Dedifferentiated amniotic fluid mesenchymal stem cell (primary cell): ENCODE data around the gene APOL6.
"Not testable (repeated sequence)": the region's sequence is repeated elsewhere in the genome, so short reads cannot be mapped to it uniquely, and the experiment has no call there.

Source experiments
- DNase-seq: peaks from one replicate; pipeline ENCODE4 v3.0.0-alpha.2; 2016; ENCODE audit errors: extremely low spot score

The APOL6 gene

DNA sequence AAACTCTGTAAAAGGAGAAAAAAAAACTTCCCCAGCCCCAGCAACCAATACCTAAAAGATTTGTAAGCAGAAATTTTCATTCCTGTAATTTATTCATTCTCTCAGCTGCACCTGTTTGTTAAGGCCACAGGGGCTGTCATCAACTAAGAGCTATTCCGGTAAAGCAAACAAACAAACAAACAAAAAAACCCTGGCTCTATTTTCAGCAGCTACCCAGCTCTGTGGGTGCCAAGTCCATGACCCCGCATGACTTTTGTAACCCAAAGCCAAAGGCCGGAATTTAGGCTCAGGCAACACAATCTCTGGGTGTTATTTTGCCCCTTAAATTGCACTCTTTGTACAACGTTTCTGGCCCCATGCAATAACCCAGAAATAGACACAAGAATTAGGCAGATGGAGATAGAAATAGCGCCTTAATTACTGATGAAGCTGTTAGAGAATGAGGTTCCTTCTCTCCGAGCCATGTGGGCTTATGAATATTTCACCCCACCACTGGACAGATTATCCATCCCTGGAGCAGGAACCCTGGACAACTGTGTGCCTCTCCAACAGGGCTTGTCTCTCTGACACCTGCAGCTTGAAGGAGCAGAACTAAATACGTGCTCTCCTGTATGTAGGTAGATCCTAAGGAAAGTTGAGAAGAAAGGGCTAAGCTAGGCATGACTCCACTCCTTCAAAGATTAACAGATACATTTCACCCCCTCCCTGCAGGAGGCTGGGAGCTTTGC, 29.4 kb downstream of the APOL6 start:
- DNase-seq, result no peak

DNA sequence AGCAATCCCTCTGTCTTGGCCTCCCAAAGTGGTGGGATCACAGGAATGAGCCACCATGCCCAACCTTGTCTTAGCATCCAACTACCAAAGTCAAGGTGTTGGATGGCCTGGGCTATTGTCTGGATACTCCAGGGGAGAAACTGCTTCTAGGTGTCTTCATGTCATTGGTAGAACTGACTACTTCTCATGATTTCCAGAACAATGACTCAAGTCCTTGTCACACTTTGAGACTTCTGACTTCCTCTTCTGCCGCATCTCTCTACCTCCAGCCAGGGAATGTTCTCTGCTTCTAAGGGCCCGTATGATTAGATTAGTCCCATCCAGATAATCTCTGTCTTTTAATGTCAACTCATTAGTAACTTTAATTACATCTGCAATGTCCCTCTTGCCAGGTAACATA, 30.6 kb downstream of the APOL6 start:
- no peak for DNase-seq

DNA sequence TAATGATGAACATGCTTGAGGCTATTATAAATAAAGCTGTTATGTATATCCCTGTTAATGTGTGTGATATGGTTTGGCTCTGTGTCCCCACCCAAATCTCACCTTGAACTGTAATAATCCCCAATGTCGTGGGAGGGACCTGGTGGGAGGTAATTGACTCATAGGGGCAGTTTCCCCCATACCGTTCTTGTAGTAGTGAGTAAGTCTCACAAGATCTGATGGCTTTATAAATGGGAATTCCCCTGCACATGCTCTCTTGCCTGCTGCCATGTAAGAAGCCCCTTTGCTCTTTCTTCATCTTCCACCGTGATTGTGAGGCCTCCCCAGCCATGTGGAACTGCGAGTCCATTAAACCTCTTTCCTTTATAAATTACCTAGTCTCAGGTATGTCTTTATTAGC, 31.2 kb downstream of the APOL6 start:
- DNase-seq, result not testable (repeated sequence)

DNA sequence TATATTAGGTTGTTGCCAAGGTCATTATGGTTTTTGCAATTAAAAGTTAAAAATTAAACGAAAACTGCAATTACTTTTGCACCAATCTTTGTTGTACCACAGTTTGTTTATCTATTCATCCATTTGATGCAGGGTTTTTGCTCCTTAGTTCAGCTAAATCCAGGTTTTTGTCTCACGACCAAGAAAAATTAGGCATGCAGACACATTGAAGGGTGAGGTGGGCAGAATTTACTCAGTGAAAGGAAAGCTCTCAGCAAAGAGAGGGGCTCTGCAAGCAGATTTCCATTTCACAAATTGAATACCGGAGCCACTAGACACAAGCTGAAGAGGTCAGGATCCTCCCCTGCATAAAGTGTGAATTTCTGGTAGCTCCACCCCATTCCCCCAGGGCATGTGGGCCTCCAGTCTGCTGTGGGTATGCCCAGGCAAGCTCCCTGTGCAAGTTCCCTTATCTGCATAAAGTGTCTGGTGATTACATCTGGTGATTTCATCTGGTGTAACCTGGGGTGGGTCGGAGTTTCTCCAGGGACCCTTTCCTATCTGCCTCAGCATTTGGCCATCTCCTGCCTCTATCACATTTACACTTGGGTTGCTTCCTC, 33.3 kb downstream of the APOL6 start:
- DNase-seq, result no peak

DNA sequence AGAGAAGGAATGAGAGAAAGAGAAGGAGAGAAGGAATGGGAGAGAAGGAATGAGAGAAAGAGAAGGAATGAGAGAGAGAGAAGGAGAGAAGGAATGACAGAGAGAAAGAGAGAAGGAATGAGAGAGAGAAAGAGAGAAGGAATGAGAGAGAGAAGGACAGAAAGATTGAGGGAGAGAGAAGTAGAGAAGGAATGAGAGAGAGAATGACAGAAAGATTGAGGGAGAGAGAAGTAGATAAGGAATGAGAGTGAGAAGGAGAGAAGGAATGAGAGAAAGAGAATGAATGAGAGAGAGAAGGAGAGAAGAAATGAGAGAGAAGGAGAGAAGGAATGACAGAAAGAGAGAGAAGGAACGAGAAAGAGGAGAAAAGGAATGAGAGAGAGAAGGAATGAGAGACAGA, 35.3 kb downstream of the APOL6 start:
- no peak for DNase-seq

DNA sequence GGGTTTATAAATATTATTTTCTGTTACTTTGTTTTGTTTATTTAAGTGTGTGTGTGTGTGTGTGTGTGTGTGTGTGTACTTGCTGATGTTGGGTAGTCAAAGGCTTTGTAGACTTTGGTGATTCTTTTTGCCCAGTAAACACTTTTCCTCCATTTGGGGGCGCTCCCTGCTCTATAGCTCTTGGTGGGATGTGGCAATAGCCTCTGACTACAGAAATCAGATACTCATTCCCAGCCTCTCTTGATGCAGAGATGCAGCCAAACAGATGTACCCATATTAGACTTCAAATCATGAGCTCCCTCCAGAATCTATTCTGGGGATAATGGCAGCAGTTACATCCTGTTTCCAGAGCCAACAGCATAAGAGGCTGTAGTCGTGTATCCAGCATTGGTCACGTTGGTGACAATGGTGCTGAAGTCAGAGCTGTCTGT, 36.0 kb downstream of the APOL6 start:
- DNase-seq, result no peak

DNA sequence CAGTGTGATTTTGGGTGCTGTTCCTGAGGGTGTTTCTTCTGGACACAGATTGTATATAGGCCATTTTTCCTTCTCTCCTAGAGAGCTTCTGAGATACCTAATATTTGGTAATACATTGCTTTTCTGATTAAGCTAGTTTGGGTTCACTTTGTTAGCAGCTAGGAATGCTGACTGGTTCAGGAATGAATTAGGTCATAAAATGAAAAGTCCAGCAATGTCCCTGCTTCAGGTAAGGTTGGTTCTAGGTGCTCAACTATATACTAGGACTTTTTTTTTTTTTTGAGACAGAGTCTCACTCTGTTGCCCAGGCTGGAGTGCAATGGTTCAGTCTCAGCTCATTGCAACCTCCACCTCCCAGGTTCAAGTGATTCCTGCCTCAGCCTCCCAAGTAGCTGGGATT, 36.5 kb downstream of the APOL6 start:
- DNase-seq, result no peak

DNA sequence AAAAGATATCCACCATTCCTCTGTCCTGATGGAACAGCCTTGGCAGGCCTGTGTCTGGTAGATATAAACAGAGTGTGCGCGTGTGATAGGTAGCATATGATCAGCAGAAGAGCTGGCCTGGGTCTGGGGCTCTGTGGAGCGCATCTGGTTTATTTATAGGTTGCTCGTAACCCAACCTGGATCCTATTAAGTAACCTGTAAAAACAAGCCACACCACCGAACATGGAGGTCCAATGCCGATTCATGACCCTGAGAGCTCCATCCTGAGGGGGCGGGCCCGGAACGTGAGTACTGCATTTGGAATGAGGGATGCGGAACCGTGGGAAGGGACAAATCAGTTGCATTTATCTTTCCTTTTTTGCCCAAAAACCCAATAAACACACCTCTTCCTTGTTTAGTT, 37.5 kb downstream of the APOL6 start:
- no peak for DNase-seq

DNA sequence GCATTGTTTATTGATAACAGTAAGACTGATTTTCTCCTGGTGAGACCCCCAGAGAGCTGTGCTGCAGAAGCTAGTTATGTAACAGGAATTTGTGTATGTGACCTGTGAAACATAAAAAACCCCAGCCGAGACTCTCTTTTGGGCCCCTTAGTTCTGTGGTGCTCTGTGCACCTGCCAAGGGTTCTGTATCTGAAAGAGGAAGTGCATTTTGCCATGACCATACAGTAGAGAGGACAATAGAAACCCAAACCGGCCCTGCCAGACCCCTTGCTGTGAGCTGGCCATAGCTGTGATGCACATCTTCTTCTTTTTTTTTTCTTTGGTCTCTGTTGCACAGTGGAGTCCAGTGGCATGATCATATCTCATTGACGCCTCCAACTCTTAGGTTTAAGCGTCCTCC, 38.1 kb downstream of the APOL6 start:
- DNase-seq, result no peak

DNA sequence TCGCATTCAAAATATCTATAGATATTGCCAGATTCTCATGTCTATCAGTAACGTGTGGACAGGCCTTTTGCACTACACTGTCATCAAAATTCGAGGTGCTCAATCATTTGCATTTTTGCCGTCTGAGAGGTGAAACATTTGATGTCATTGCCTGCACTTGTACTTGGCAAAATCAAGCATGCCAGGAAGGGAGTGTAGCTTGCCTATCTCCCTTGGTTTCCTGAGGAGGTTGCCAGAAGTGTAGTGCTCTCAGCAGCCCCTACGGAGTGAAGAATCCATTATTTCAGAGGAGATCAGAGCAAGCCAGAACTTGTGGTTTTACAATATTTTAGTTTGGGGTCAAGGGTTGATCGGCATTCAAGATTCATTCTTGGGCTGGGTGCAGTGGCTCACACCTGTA, 39.2 kb downstream of the APOL6 start:
- DNase-seq, result no peak

DNA sequence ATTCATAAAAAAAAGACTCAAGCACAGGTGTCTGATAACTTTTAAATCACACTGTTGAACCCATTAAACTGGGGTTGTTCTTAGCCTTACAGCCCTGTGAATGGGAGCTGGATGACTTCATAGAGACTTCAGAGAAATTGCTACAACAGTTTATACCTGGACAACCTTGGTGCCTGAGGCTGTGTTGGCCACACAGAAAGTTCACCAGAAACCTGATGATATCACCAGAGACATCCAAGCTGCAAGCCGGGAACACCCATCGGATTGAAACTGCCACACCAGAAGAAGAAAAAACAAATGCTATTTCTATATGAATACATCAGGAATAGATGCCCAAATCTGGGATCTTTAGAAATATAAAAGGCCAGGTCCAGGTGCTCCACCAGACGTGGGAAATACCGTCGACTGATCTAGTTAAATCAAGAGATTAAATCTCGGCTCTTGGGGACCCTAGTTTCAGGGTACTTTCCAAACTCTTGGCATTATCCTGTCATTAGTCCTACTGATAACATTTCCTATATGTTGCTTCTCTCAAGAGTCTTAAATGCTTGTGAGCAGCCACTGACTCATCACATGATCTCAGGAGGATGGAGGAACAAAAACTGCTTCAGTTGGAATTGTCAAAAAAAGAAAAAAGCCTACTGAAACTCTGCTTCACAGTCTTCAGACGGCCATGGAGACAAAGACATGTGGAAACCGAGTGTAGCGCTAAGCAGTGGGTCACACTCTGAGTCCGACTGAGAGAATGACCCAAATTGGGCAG, 40.8 kb downstream of the APOL6 start:
- no peak for DNase-seq

DNA sequence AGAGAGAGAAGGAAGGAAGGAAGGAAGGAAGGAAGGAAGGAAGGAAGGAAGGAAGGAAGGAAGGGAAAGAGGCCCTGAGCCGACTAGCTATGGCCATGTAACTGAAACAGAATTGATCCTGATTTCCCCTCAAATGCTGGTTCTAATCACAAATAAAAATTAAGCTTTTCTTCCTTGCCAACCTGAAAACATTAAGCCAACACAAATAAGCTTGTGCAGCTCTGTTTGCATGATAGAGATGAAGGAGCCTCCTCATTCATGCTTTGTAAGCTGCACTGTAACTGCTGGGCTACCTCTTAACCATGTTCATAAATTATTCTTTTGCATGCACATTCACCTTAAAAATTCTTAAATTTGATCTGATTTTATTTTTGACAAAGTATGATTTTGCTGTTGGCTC, 41.8 kb downstream of the APOL6 start:
- no peak for DNase-seq

DNA sequence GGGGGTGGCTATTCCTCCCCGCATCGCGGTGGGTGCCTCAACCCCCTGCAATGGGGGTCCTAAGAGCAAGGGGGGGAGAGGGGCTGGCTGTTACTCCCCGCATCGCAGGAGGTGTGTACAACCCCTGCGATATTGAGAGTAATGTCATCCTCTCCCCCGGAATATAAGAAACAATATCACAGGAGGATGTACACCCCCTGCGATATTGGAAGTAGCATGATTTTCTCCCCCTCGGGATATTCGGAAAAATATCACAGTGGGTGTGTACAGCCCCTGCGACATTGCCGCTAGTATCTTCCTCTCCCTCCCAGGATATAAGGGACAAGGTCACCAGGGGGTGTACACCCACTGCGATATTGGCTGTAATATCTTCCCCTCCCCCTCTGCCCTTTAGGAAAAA, 47.0 kb downstream of the APOL6 start:
- no peak for DNase-seq

DNA sequence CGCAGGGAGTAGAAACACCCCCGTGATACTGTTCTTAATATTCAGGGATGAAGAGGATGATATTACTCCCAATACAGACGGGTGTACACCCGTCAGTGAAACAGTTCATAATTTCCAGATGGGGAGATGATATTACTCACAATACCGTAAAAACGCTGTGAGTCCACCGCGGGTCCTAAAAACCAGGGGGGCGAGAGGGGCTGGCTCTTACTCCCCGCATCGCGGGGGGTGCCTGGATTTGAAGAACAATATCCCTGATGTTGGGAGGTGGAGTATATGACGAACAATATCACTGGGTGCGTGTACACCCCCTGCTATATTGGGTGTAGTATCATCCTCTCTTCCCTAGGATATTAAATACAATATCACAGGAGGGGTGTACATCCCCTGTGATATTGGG, 48.9 kb downstream of the APOL6 start:
- no peak for DNase-seq

DNA sequence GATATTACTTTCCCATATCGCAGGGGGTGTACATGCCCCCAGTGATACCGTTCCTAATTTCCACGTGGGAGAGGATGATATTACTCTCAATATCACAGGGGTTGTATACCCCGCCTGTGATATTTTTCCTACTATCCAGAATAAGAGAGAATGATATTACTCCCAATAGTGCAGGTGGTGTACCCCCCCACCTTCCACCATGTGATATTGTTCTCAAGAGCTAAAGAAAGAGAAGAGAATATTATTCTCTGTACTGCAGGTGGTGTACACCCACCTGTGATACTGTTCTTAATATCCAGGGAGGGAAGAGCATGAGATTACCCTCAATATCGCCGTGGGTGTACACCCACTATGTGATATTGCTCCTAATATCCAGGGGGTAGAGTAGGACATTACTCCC, 51.6 kb downstream of the APOL6 start:
- DNase-seq, result not testable (repeated sequence)

DNA sequence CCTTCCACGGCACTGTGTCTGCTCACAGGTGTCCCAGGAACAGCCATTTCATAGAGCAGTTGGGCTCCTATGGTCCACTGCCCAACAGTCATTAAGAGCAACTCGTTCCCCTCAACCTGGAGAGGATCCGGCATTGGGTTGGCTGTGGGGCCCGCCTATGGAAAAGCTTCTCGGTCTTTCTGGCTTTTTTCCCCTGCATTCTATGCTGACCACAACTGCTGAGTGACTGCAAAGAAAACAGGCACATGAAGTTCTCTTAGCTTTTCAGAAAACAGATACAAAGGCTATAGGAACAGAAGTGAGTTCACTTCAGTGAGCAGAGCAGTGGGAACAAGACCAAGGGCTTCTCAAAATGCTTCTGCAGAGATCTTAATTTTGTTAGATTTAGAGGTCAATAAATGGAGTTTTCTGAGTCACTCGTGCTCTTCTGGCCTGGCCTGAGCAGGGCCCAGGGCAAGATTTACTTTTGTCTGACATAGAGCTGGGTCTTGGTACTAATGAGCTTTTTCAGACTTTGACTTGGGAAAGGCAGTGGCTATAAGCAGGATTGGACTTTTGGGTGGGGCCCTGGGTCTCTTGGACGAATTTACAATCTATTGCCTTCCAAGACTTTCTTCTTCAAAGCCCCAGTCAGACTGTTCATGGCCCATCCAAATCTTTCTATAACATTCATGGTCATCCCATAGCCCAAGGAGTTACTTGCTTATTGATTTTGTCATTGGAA, 55.8 kb downstream of the APOL6 start:
- no peak for DNase-seq

DNA sequence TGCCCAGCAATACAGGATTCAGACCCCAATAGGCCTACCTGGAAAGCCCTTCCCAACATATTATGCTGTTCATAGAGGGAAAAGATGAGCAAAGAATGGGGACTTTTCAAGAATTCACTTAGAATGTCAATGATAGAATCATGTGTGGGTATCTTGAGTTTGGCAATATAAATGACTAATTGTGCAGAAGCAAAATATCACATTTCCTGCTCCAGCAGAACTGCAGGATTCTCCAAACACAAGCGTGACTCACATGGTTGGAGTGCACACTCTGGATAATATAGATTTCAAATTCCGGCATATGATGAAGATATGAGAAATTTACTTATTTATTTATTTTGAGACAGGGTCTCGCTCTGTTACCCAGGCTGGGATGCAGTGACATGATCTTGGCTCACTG, 56.9 kb downstream of the APOL6 start:
- peak; percentile 73 for DNase-seq

DNA sequence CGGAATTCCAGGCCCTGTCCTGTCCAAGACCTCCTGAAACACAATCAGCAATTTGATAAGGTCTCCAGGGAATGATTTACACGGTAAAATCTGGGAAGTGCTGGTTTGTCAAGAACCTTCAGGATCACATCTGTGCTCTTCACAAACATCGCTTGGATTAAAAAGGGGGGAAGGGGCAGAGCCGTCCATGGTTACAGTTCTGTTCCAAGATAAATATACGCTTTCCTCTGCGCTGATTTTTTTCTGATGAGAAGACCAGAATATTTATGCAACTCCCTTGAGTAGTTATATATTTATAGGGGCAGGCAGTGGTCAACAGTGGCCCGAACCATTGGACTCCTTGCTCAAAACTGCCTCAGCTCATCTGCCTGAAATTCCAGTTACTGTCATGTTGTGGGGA, 60.2 kb downstream of the APOL6 start:
- no peak for DNase-seq

DNA sequence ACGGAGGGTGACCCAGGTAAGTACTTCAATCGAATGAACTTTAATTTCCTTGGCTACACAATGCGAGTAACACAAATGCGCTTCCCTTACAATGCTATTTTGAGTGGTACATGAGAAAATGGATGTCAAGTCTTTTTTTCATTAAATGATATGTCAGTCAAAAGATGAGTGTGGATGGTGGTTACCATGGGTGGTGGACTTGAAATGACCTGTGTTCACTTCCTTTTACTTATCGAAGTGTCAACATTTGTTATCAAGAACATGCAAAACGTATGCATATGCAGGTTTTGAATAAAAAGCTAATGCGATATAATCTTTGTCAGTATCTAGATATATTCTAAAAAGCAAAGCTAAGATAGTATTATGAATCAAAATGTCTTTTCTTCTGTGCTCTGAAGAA, 60.7 kb downstream of the APOL6 start:
- no peak for DNase-seq

DNA sequence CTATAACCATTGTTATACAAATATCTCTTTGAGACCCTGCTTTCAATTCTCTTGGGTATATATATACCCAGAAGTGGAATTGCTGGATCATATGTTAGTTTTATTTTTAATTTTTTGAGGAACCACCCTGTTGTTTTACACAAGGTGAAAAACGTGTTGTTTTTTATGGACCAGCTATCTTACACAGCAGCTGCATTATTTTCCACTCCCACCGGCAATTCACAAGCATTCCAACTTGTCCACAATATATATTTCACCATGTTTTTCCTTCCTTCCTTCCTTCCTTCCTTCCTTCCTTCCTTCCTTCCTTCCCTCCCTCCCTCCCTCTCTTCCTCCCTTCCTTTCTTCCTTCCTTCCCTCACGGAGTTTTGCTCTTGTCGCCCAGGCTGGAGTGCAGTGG, 63.1 kb downstream of the APOL6 start:
- no peak for DNase-seq

DNA sequence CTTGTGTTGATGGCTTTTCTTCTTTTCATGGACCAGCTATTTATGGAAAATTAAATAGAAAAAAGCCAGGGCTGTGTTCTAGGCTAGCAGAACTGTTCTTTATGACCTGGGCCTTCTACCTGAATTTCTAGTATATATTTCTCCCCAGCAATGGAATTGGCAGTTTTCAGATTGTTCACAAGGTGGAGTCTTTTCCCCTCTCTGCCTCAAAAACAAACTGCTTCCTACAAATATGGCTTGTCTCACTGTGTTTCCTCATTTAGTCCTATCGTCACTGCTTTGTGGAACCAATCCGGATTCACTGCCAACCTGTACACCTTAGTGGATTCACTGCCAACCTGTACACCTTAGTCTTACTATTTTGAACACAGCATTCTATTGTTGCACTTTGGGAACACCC, 64.4 kb downstream of the APOL6 start:
- no peak for DNase-seq

DNA sequence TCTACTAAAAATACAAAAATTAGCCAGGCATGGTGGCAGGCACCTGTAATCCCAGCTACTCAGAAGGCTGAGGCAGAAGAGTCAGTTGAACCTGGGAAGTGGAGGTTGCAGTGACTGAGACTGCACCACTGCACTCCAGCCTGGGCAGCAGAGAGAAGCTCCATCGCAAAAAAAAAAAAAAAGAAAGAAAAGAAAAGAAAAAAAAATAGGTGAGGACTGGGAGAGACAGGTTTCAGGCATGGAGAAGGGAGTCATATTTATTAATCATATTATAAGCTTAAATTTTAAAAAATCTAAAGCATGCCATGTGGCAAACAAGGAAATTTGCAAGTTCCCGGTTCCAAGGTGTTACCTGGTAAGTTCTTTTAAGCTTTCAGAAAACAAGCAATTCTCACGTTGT, 69.3 kb downstream of the APOL6 start, which contains the start of gene APOL5:
APOL5 (plus strand) TSS at position 301 of the 400 bp plus-strand sequence; CDS start at position 301, 0 bp downstream.
- DNase-seq, result no peak
